Measurements from ENCODE around the gene GPR31.

GPR31 gene

GRCh38 chr6:167137081-167137480, 20.7 kb downstream of the GPR31 start:
- DNase-seq, result no peak

GRCh38 chr6:167136376-167136775, 21.4 kb downstream of the GPR31 start:
- no peak for DNase-seq

GRCh38 chr6:167134448-167135328, 23.1 kb downstream of the GPR31 start:
- DNase-seq, result no peak

GRCh38 chr6:167130712-167131684, 26.8 kb downstream of the GPR31 start:
- peak; percentile 85 for DNase-seq

GRCh38 chr6:167130008-167130677, 27.6 kb downstream of the GPR31 start:
- no peak for DNase-seq

GRCh38 chr6:167129562-167129961, 28.2 kb downstream of the GPR31 start:
- no peak for DNase-seq

GRCh38 chr6:167129159-167129558, 28.6 kb downstream of the GPR31 start:
- DNase-seq, result no peak

GRCh38 chr6:167127785-167128531, 29.8 kb downstream of the GPR31 start:
- DNase-seq, result no peak

- DNase-seq, result no peak
These were observed 31.9 kb downstream of the GPR31 start for GRCh38 chr6:167125855-167126349.

GRCh38 chr6:167125410-167125809, 32.4 kb downstream of the GPR31 start:
- DNase-seq, result no peak

- DNase-seq, result no peak
These were observed 33.0 kb downstream of the GPR31 start for GRCh38 chr6:167124753-167125152.

- DNase-seq, result no peak
These were observed 34.7 kb downstream of the GPR31 start, which contains the start of gene CCR6 for GRCh38 chr6:167122827-167123657. CCR6 (plus strand) TSS chr6:167123096; CDS start chr6:167136135, 13,039 bp downstream.

GRCh38 chr6:167122041-167122826, 35.5 kb downstream of the GPR31 start:
- DNase-seq, result no peak

GRCh38 chr6:167121335-167121841, 36.4 kb downstream of the GPR31 start:
- DNase-seq, result no peak

GRCh38 chr6:167120583-167120903, 37.2 kb downstream of the GPR31 start:
- DNase-seq, result no peak

- DNase-seq, result no peak
These were observed 37.9 kb downstream of the GPR31 start for GRCh38 chr6:167119670-167120582.

- DNase-seq, result no peak
These were observed 38.9 kb downstream of the GPR31 start for GRCh38 chr6:167118839-167119238.

GRCh38 chr6:167118006-167118405, 39.8 kb downstream of the GPR31 start:
- DNase-seq, result no peak

GRCh38 chr6:167116838-167117228, 40.9 kb downstream of the GPR31 start:
- no peak for DNase-seq
